IMR-90 (cell line): ENCODE results near the gene PLXND1.

Source experiments
- BHLHE40 ChIP-seq: fragments of 150-350 bp; IDR thresholded peaks from 2 replicates; pipeline ENCODE4 v1.6.1; 2016; ENCODE audit warnings: mild to moderate bottlenecking, low read depth, low read length
- CTCF ChIP-seq: conservative IDR thresholded peaks from 2 replicates; pipeline ENCODE4 v1.5.1; 2012; ENCODE audit warnings: mild to moderate bottlenecking, low read depth, low read length, improper control_type of control experiment
- MAZ ChIP-seq: IDR thresholded peaks from 2 replicates; pipeline ENCODE4 v1.6.1; 2012; ENCODE audit warnings: low read depth, mild to moderate bottlenecking, low read length, improper control_type of control experiment, moderate library complexity, borderline replicate concordance
- MXI1 ChIP-seq: IDR thresholded peaks from 2 replicates; pipeline ENCODE4 v1.6.1; 2012; ENCODE audit warnings: low read depth, mild to moderate bottlenecking, low read length, moderate library complexity, borderline replicate concordance
- NFE2L2 ChIP-seq: fragments of 150-350 bp; IDR thresholded peaks from 2 replicates; pipeline ENCODE4 v1.6.1; 2016; ENCODE audit warnings: low read depth, mild to moderate bottlenecking, low read length
- POLR2A ChIP-seq: IDR thresholded peaks from 2 replicates; pipeline ENCODE4 v1.6.1; 2012; ENCODE audit warnings: mild to moderate bottlenecking, low read depth, low read length

GRCh38 chr3:129636082-129636481 is 29.6 kb upstream of the PLXND1 start:
- TF ChIP-seq BHLHE40 (no peak), CTCF (no peak), POLR2A (no peak), NFE2L2 (no peak), MXI1 (no peak), MAZ (no peak)
